ENCODE measurements around the gene WDR45B. TPM values are rescaled to one million over a fixed set of nuclear protein-coding genes. Genes with fewer than 3 reads are reported as not detected.
"Not testable (repeated sequence)": the region's sequence is repeated elsewhere in the genome, so short reads cannot be mapped to it uniquely, and the experiment has no call there.

The WDR45B gene
- polyA plus RNA-seq, 1 of the 3 experiments (the other 2 are of a cell fraction) = 171 TPM

DNA sequence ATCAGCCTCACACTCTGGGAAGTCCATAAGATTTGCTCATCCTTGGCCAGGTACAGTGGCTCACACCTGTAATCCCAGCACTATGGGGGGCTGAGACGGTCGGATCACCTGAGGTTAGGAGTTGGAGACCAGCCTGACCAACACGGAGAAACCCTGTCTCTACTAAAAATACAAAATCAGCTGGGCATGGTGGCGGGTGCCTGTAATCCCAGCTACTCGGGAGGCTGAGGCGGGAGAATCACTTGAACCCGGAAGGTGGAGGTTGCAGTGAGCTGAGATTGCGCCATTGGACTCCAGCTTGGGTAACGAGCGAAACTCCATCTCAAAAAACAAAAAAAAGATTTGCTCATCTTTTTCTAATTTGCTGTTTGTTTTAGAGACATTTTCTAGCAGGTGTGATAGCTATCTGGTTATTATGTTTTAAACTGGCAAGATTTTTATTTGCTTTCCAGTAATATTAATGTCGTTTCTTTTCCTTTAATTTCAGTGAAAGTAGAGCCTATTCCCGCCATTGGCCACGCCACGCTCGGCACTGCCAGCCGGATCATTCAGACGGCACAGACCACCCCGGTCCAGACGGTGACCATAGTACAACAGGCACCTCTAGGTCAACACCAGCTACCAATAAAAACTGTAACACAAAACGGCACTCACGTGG, 61.5 kb downstream of the WDR45B start:
- Histone ChIP-seq H3K4me2 (no peak overlapping the region), H3F3A (replicated peaks; ENCODE audit: insufficient read depth) (peaks cover 24% of the 10 kb centered on the region), H3K27ac (ENCODE audit: low read depth in 2 of 2, low read length in 1 of 2) (no peak overlapping the region), H3K9me2 (no peaks in the 10 kb centered on the region), H3K27me3 (ENCODE audit: insufficient read depth) (no peaks in the 10 kb centered on the region), H3K36me3 (replicated peaks in 1 of 2; ENCODE audit: control insufficient read depth in 1 of 2, insufficient read depth in 2 of 2, low read length in 1 of 2) (peaks cover 45 to 51% of the 10 kb centered on the region in 2 experiments), H3K9ac (no peak overlapping the region), H2AFZ (ENCODE audit: low read depth) (no peak overlapping the region), H3K4me1 (ENCODE audit: control insufficient read depth in 1 of 2, insufficient read depth in 2 of 2, low read depth in 1 of 2, low read length in 1 of 2) (peaks cover 0 to 10% of the 10 kb centered on the region in 2 experiments; a peak in 1 of 4 replicates), H3K79me2 (ENCODE audit: insufficient read depth) (0 out of 2 replicates have a peak, but pooled peaks cover 15% of the 10 kb centered on the region), H3K4me3 (ENCODE audit: low read depth in 2 of 2, low read length in 1 of 2) (no peak overlapping the region), H3K9me3 (no peaks in the 10 kb centered on the region), H4K20me1 (ENCODE audit: insufficient read depth) (peaks cover 2% of the 10 kb centered on the region; the same call in 1 of the 2 replicates)
- DNase-seq = no peak
- POLR2A ChIA-PET = no interaction called here
- TF ChIP-seq RCOR1 (IDR thresholded peaks at IDR 0.05; ENCODE audit: low read length) (no peak), ELF1 (IDR thresholded peaks at IDR 0.05) (no peak), TEAD4 (IDR thresholded peaks at IDR 0.05; ENCODE audit: borderline replicate concordance, insufficient read depth) (no peak), FOXJ3 (CRISPR knock-in tag; IDR thresholded peaks at IDR 0.05) (no peak), TAF1 (IDR thresholded peaks at IDR 0.05; ENCODE audit: borderline replicate concordance, low read depth, low read length) (no peak), GATA2 (CRISPR knock-in tag; IDR thresholded peaks at IDR 0.05) (no peak)
- TF ChIP-seq, protein P1, sequence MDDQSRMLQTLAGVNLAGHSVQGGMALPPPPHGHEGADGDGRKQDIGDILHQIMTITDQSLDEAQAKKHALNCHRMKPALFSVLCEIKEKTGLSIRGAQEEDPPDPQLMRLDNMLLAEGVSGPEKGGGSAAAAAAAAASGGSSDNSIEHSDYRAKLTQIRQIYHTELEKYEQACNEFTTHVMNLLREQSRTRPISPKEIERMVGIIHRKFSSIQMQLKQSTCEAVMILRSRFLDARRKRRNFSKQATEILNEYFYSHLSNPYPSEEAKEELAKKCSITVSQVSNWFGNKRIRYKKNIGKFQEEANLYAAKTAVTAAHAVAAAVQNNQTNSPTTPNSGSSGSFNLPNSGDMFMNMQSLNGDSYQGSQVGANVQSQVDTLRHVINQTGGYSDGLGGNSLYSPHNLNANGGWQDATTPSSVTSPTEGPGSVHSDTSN (IDR thresholded peaks at IDR 0.05) = no peak
- CTCF ChIA-PET = interaction anchor here (1.2 to 1.8 kb wide), 2 partner anchors 19 to 216 kb away, joined by 3 to 5 read pairs; no protein-coding TSS in a partner anchor
- 92% methylated on average over 21 of the region's 21 CpGs for WGBS (ENCODE audit: low lambda C conversion rate)

- H3K4me2 ChIP-seq; POLR2A ChIA-PET; H3K27me3 ChIP-seq (ENCODE audit: insufficient read depth); H3K9me3 ChIP-seq; H3K4me3 ChIP-seq (ENCODE audit: low read depth in 2 of 2, low read length in 1 of 2); H3K27ac ChIP-seq (ENCODE audit: low read depth in 2 of 2, low read length in 1 of 2); H4K20me1 ChIP-seq (ENCODE audit: insufficient read depth); H3K9me2 ChIP-seq; H3K9ac ChIP-seq; H2AFZ ChIP-seq (ENCODE audit: low read depth); H3K4me1 ChIP-seq (ENCODE audit: control insufficient read depth in 1 of 2, insufficient read depth in 2 of 2, low read depth in 1 of 2, low read length in 1 of 2): not testable (repeated sequence)
- CTCF ChIA-PET = interaction anchor here (1.8 kb wide), 1 partner anchor 18 kb away, joined by 5 read pairs; no protein-coding TSS in a partner anchor
- WGBS (ENCODE audit: low lambda C conversion rate) = 90% methylated on average over 23 of the region's 23 CpGs
- DNase-seq = peak; percentile 33
- H3F3A ChIP-seq (replicated peaks; ENCODE audit: insufficient read depth) = peaks cover 19% of the 10 kb centered on the region
- H3K36me3 ChIP-seq (replicated peaks in 1 of 2; ENCODE audit: control insufficient read depth in 1 of 2, insufficient read depth in 2 of 2, low read length in 1 of 2) = peaks cover 45 to 51% of the 10 kb centered on the region in 2 experiments
- H3K79me2 ChIP-seq (ENCODE audit: insufficient read depth) = 0 out of 2 replicates have a peak, but pooled peaks cover 15% of the 10 kb centered on the region
Measured at GRCh38 chr17:82585935-82586575, 62.2 kb downstream of the WDR45B start.

GRCh38 chr17:82583720-82584234, 64.5 kb downstream of the WDR45B start:
- Histone ChIP-seq H3K9me2 (no peaks in the 10 kb centered on the region), H3K36me3 (replicated peaks in 1 of 2; ENCODE audit: control insufficient read depth in 1 of 2, insufficient read depth in 2 of 2, low read length in 1 of 2) (peaks cover 49% of the 10 kb centered on the region in 2 experiments), H3K9ac (no peak overlapping the region), H3K9me3 (no peaks in the 10 kb centered on the region), H3K4me3 (ENCODE audit: low read depth in 2 of 2, low read length in 1 of 2) (no peak overlapping the region), H3K4me1 (ENCODE audit: control insufficient read depth in 1 of 2, insufficient read depth in 2 of 2, low read depth in 1 of 2, low read length in 1 of 2) (peaks cover 0 to 2% of the 10 kb centered on the region in 2 experiments; a peak in 1 of 4 replicates), H4K20me1 (ENCODE audit: insufficient read depth) (peaks cover 4% of the 10 kb centered on the region; the same call in 1 of the 2 replicates), H3K27ac (ENCODE audit: low read depth in 2 of 2, low read length in 1 of 2) (no peak overlapping the region), H3K79me2 (ENCODE audit: insufficient read depth) (peaks cover 19% of the 10 kb centered on the region; the same call in 1 of the 2 replicates), H3K27me3 (ENCODE audit: insufficient read depth) (no peaks in the 10 kb centered on the region), H3F3A (replicated peaks; ENCODE audit: insufficient read depth) (peaks cover 5% of the 10 kb centered on the region), H3K4me2 (no peak overlapping the region), H2AFZ (ENCODE audit: low read depth) (no peak overlapping the region)
- DNase-seq = no peak
- POLR2A ChIA-PET = no interaction called here
- CTCF ChIA-PET = no interaction called here
- WGBS (ENCODE audit: low lambda C conversion rate) = 94% methylated on average over 28 of the region's 28 CpGs
- TF ChIP-seq FOXM1 (IDR thresholded peaks at IDR 0.05; ENCODE audit: low read depth) (no peak), RCOR1 (IDR thresholded peaks at IDR 0.05; ENCODE audit: low read length) (no peak), SMC3 (IDR thresholded peaks at IDR 0.05; ENCODE audit: low read depth, low read length) (no peak), NFIC (IDR thresholded peaks at IDR 0.05; ENCODE audit: borderline replicate concordance) (no peak), MXI1 (IDR thresholded peaks at IDR 0.05; ENCODE audit: low read depth, low read length) (no peak), TCF12 (IDR thresholded peaks at IDR 0.05) (no peak), EP300 (IDR thresholded peaks at IDR 0.05; ENCODE audit: borderline replicate concordance in 1 of 2, low read depth in 1 of 2, low read length in 1 of 2) (no peak), MEF2A (IDR thresholded peaks at IDR 0.05; ENCODE audit: borderline replicate concordance, low read depth) (no peak), CHD2 (IDR thresholded peaks at IDR 0.05; ENCODE audit: low read length, partially characterized antibody) (no peak), JUND (IDR thresholded peaks at IDR 0.05) (no peak), GATA2 (CRISPR knock-in tag; IDR thresholded peaks at IDR 0.05) (no peak)
- TF ChIP-seq, protein P1 (IDR thresholded peaks at IDR 0.05) = no peak

Data from SK-N-SH (cell line).